ENCODE results near the gene NXPE4.
"Not testable (repeated sequence)": the region's sequence is repeated elsewhere in the genome, so short reads cannot be mapped to it uniquely, and the experiment has no call there.

Gene NXPE4

GRCh38 chr11:114607753-114608459 lies 12.3 kb upstream of the NXPE4 start:
- DNase-seq (ENCODE audit: insufficient read length) = no peak
- no peak for FAIRE-seq
- TF ChIP-seq TAF1 (IDR thresholded peaks at IDR 0.05; ENCODE audit: borderline replicate concordance, low read depth, low read length) = no peak
- TF ChIP-seq POLR2A (IDR thresholded peaks at IDR 0.05; ENCODE audit: low read depth, low read length) = no peak
- TF ChIP-seq POLR2AphosphoS5 (IDR thresholded peaks at IDR 0.05; ENCODE audit: low read depth, low read length) = no peak

GRCh38 chr11:114606802-114607075 lies 11.2 kb upstream of the NXPE4 start:
- DNase-seq (ENCODE audit: insufficient read length); FAIRE-seq: not testable (repeated sequence)

- TF ChIP-seq TAF1 (IDR thresholded peaks at IDR 0.05; ENCODE audit: borderline replicate concordance, low read depth, low read length) (no peak), POLR2AphosphoS5 (IDR thresholded peaks at IDR 0.05; ENCODE audit: low read depth, low read length) (no peak), POLR2A (IDR thresholded peaks at IDR 0.05; ENCODE audit: low read depth, low read length) (no peak)
- DNase-seq (ENCODE audit: insufficient read length) (no peak), FAIRE-seq (no peak)
Observed at GRCh38 chr11:114606003-114606801, 10.6 kb upstream of the NXPE4 start.

- no peak for DNase-seq (ENCODE audit: insufficient read length)
- no peak for FAIRE-seq
- TF ChIP-seq POLR2AphosphoS5 (IDR thresholded peaks at IDR 0.05; ENCODE audit: low read depth, low read length) (no peak), TAF1 (IDR thresholded peaks at IDR 0.05; ENCODE audit: borderline replicate concordance, low read depth, low read length) (no peak), POLR2A (IDR thresholded peaks at IDR 0.05; ENCODE audit: low read depth, low read length) (no peak)
Observed at GRCh38 chr11:114605370-114605769, 9.8 kb upstream of the NXPE4 start.

- FAIRE-seq (no peak), DNase-seq (ENCODE audit: insufficient read length) (no peak)
- TF ChIP-seq POLR2A (IDR thresholded peaks at IDR 0.05; ENCODE audit: low read depth, low read length) = no peak
- TF ChIP-seq TAF1 (IDR thresholded peaks at IDR 0.05; ENCODE audit: borderline replicate concordance, low read depth, low read length) = no peak
- TF ChIP-seq POLR2AphosphoS5 (IDR thresholded peaks at IDR 0.05; ENCODE audit: low read depth, low read length) = no peak
Observed at GRCh38 chr11:114604886-114605285, 9.3 kb upstream of the NXPE4 start.

GRCh38 chr11:114604179-114604813 lies 8.7 kb upstream of the NXPE4 start:
- TF ChIP-seq POLR2AphosphoS5 (IDR thresholded peaks at IDR 0.05; ENCODE audit: low read depth, low read length) (no peak), POLR2A (IDR thresholded peaks at IDR 0.05; ENCODE audit: low read depth, low read length) (no peak), TAF1 (IDR thresholded peaks at IDR 0.05; ENCODE audit: borderline replicate concordance, low read depth, low read length) (no peak)
- DNase-seq (ENCODE audit: insufficient read length) (no peak), FAIRE-seq (no peak)

- not testable (repeated sequence) for DNase-seq (ENCODE audit: insufficient read length); FAIRE-seq
Observed at GRCh38 chr11:114603151-114603550, 7.6 kb upstream of the NXPE4 start.

GRCh38 chr11:114598461-114598860 lies 2.9 kb upstream of the NXPE4 start:
- DNase-seq (ENCODE audit: insufficient read length) (no peak), FAIRE-seq (no peak)
- TF ChIP-seq TAF1 (IDR thresholded peaks at IDR 0.05; ENCODE audit: borderline replicate concordance, low read depth, low read length) (no peak), POLR2AphosphoS5 (IDR thresholded peaks at IDR 0.05; ENCODE audit: low read depth, low read length) (no peak), POLR2A (IDR thresholded peaks at IDR 0.05; ENCODE audit: low read depth, low read length) (no peak)

GRCh38 chr11:114596175-114596919 lies 761 bp upstream of the NXPE4 start:
- no peak for FAIRE-seq

GRCh38 chr11:114594703-114595102 lies 883 bp downstream of the NXPE4 start:
- TF ChIP-seq POLR2A (IDR thresholded peaks at IDR 0.05; ENCODE audit: low read depth, low read length) (no peak), TAF1 (IDR thresholded peaks at IDR 0.05; ENCODE audit: borderline replicate concordance, low read depth, low read length) (no peak), POLR2AphosphoS5 (IDR thresholded peaks at IDR 0.05; ENCODE audit: low read depth, low read length) (no peak)
- FAIRE-seq (no peak), DNase-seq (ENCODE audit: insufficient read length) (no peak)

More at GRCh38 chr11:114596175-114596919, 761 bp upstream of the NXPE4 start:
- DNase-seq (ENCODE audit: insufficient read length) = no peak
- TF ChIP-seq POLR2AphosphoS5 (IDR thresholded peaks at IDR 0.05; ENCODE audit: low read depth, low read length) = no peak
- no peak for TF ChIP-seq POLR2A (IDR thresholded peaks at IDR 0.05; ENCODE audit: low read depth, low read length)
- no peak for TF ChIP-seq TAF1 (IDR thresholded peaks at IDR 0.05; ENCODE audit: borderline replicate concordance, low read depth, low read length)

- FAIRE-seq (no peak), DNase-seq (ENCODE audit: insufficient read length) (no peak)
- TF ChIP-seq TAF1 (IDR thresholded peaks at IDR 0.05; ENCODE audit: borderline replicate concordance, low read depth, low read length) = no peak
- no peak for TF ChIP-seq POLR2A (IDR thresholded peaks at IDR 0.05; ENCODE audit: low read depth, low read length)
- no peak for TF ChIP-seq POLR2AphosphoS5 (IDR thresholded peaks at IDR 0.05; ENCODE audit: low read depth, low read length)
Observed at GRCh38 chr11:114587398-114587953, 8.1 kb downstream of the NXPE4 start.
